Gastrocnemius medialis (tissue), 4 donors: ENCODE measurements around the gene RASA3.

Experiments
- CTCF ChIP-seq, 5 experiments: fragments of 450-650 bp in 3 of 5; fragments of 200-600 bp in 2 of 5; sonication (generic) in 2 of 5; IDR thresholded peaks in 4 of 5; conservative IDR thresholded peaks in 1 of 5; 1 replicate in 4 of 5; 2 replicates in 1 of 5; pipeline ENCODE4 v1.5.1; 2016 to 2019; ENCODE audit warnings: antibody characterized with exemption in 5 of 5, mild to moderate bottlenecking in 3 of 5, moderate library complexity in 3 of 5
- POLR2A ChIP-seq, 2 donors: fragments of 450-650 bp; IDR thresholded peaks; one replicate each; pipeline ENCODE4 v1.6.1; 2017; ENCODE audit warnings: antibody characterized with exemption in 2 of 2, mild to moderate bottlenecking in 2 of 2, moderate library complexity in 2 of 2

- TF ChIP-seq CTCF (IDR thresholded peaks at IDR 0.05 in 4 of 5, conservative IDR thresholded peaks at IDR 0.05 in 1 of 5) (no peak), POLR2A (IDR thresholded peaks at IDR 0.05) (no peak)
Measured at GRCh38 chr13:114030666-114031610, 101.5 kb downstream of the RASA3 start.
